ENCODE measurements around the gene GPATCH1. TPM values are rescaled to one million over a fixed set of nuclear protein-coding genes. Genes with fewer than 3 reads are reported as not detected.

Gene GPATCH1
- total and polyA plus RNA-seq, 2 of the 8 experiments (the other 6 are each of a cell fraction or from before 2014, with no cell fraction given) = 4.3 to 8.2 TPM

GRCh38 chr19:33175156-33175782 is 94.3 kb downstream of the GPATCH1 start:
- Histone ChIP-seq H4K20me1 (replicated peaks in 1 of 2; ENCODE audit: control insufficient read depth in 1 of 2, insufficient read depth in 2 of 2, low read length in 2 of 2) (peaks cover 0 to 5% of the 10 kb centered on the region in 2 experiments), H3K4me2 (ENCODE audit: insufficient read depth in 1 of 2, low read depth in 2 of 2, low read length in 2 of 2) (peak overlapping the region; percentile 66 to 95; a peak in 2 of 4 replicates)
- CTCF ChIA-PET (ENCODE audit: partially characterized antibody) = interaction anchor here (0.9 to 4.9 kb wide), 12 partner anchors 8 to 49 kb away, joined by 3 to 19 read pairs (median 8); no protein-coding TSS in a partner anchor
- TF ChIP-seq YY1 (IDR thresholded peaks at IDR 0.05; ENCODE audit: low read depth, low read length) (no peak), SP4 (IDR thresholded peaks at IDR 0.05; ENCODE audit: low read length) (no peak), CTCF (IDR thresholded peaks at IDR 0.05; ENCODE audit: control extremely low read depth in 1 of 3, insufficient read depth in 1 of 3, low read depth in 1 of 3, low read length in 3 of 3) (no peak)

More at GRCh38 chr19:33175156-33175782, 94.3 kb downstream of the GPATCH1 start:
- Histone ChIP-seq H3K56ac (replicated peaks; ENCODE audit: insufficient read length, low read depth, low read length) (no peak overlapping the region), H3K9me3 (ENCODE audit: insufficient read depth in 2 of 2, low read depth in 1 of 2, low read length in 1 of 2) (no peaks in the 10 kb centered on the region), H2BK12ac (ENCODE audit: low read depth, low read length) (no peak overlapping the region), H3K4me3 (ENCODE audit: extremely low read depth in 1 of 4, insufficient read depth in 2 of 4, low read depth in 3 of 4, low read length in 4 of 4) (0 out of 8 replicates have a peak overlapping the region, but pooled peaks of 1 of the 4 experiments have one; percentile 91), H3K4ac (replicated peaks; ENCODE audit: insufficient read length, low read depth, low read length) (no peak overlapping the region), H2BK15ac (ENCODE audit: low read length) (no peak overlapping the region), H2BK20ac (ENCODE audit: low read length) (no peak overlapping the region), H3K27ac (ENCODE audit: low read depth, low read length) (no peak overlapping the region), H2AK5ac (ENCODE audit: low read depth, low read length) (no peak overlapping the region), H3K23ac (ENCODE audit: insufficient read length) (no peak overlapping the region), H3K79me1 (ENCODE audit: low read depth, low read length) (peaks cover 3% of the 10 kb centered on the region; the same call in 1 of the 2 replicates), H3K18ac (ENCODE audit: extremely low read depth, low read length) (no peak overlapping the region), H2BK120ac (replicated peaks; ENCODE audit: low read depth, low read length) (no peak overlapping the region), H3K27me3 (replicated peaks in 1 of 4; ENCODE audit: control insufficient read depth in 3 of 4, extremely low read depth in 1 of 4, insufficient read depth in 3 of 4, low read length in 3 of 4) (peaks cover 0 to 2% (median 1%) of the 10 kb centered on the region in 4 experiments; a peak in 3 of 7 replicates), H3K9ac (replicated peaks in 1 of 4; ENCODE audit: extremely low read depth in 1 of 4, low read depth in 3 of 4, low read length in 3 of 4) (no peak overlapping the region), H3K36me3 (ENCODE audit: control insufficient read depth in 2 of 4, insufficient read depth in 4 of 4, low read length in 3 of 4) (no peaks in the 10 kb centered on the region), H3K23me2 (ENCODE audit: low read depth, low read length) (peaks cover 12% of the 10 kb centered on the region), H4K5ac (ENCODE audit: insufficient read length, low read depth, low read length) (no peak overlapping the region), H4K8ac (ENCODE audit: extremely low read depth, insufficient read depth, low read length) (no peak overlapping the region; the same call in 1 of the 2 replicates), H3K14ac (ENCODE audit: insufficient read length) (no peak overlapping the region), H4K91ac (replicated peaks; ENCODE audit: insufficient read length, low read length) (no peak overlapping the region), H2AFZ (ENCODE audit: low read length) (no peak overlapping the region), H2BK5ac (ENCODE audit: low read depth, low read length) (no peak overlapping the region), H3K4me1 (replicated peaks in 1 of 4; ENCODE audit: control insufficient read depth in 3 of 4, insufficient read depth in 4 of 4, low read length in 3 of 4) (peaks cover 0 to 3% (median under 1%) of the 10 kb centered on the region in 4 experiments; a peak in 3 of 7 replicates), H3K79me2 (ENCODE audit: control insufficient read depth in 1 of 2, insufficient read depth in 2 of 2, low read length in 2 of 2) (0 out of 4 replicates have a peak, but pooled peaks cover 0 to 3% of the 10 kb centered on the region in 2 experiments)
- POLR2A ChIA-PET (ENCODE audit: partially characterized antibody) = interaction anchor here (0.6 to 2.8 kb wide), 7 partner anchors 9 to 1206 kb away, joined by 3 to 15 read pairs (median 3); no protein-coding TSS in a partner anchor
- FAIRE-seq (no peak), DNase-seq (ENCODE audit: low read depth in 1 of 2, low spot score in 2 of 2) (no peak)
- 90% methylated on average over 10 of the region's 10 CpGs; no CpG with 5 or more reads in 1 of the 2 experiments for WGBS, 2 experiments (ENCODE audit: extremely low coverage in 1 of 2, insufficient coverage in 1 of 2, insufficient read length in 1 of 2, insufficient replicate concordance in 2 of 2, low coverage in 1 of 2, low lambda C conversion rate in 2 of 2, missing lambda C conversion rate in 1 of 2)
